ENCODE measurements around the gene C4orf50. TPM values are rescaled to one million over a fixed set of nuclear protein-coding genes. Genes with fewer than 3 reads are reported as not detected.

C4orf50 gene
- polyA plus RNA-seq, 1 donor from 2014 or later = 1.6 TPM

DNA sequence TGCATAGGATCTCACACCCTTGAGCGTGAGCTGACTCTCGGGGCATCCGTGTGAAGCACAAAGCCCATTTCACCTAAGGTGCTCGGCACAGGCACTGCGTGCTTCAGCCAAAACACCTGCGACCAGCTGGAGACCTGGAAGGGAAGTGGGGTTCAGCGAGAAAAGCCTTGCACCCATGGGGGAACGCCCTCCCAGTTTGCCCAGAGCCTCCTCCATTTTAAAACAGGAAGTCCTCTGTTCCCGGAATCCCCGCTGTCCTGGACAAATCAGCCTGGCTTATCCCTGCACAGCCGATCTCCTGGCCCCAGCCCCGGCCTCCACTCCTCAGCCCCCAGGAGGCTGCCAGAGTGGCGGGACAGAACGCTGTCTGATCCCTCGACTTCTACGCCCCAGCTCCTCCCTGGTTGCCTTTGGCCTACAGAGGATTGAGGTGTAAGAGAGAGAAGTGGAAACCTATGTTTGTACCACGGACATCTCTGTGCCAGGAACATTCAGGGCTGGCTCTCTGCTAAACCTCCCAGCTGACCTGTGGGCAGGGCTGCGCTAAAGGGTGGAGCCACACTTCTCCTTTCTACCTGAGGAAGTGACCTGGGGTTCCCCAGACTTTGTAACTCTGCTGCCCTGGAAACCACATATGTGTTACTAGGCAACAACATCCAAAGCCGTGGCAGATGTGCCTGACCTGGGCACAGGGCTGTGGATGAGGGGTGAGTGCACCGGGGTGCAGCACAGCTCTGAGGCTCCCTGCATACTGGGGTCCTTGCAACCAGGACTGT lies 3.8 kb upstream of the C4orf50 start:
- Histone ChIP-seq H3K27me3 (ENCODE audit: insufficient read depth, low read depth, low read length) (no peaks in the 10 kb centered on the region), H3K27ac (ENCODE audit: low read length) (no peak overlapping the region), H4K20me1 (ENCODE audit: insufficient read depth) (no peaks in the 10 kb centered on the region), H3K9me2 (ENCODE audit: insufficient read depth, low read length) (no peaks in the 10 kb centered on the region), H3F3A (ENCODE audit: insufficient read depth, low read length, poor library complexity, severe bottlenecking) (no peaks in the 10 kb centered on the region), H3K9me3 (ENCODE audit: low read length) (no peaks in the 10 kb centered on the region), H3K9ac (ENCODE audit: low read length) (no peak overlapping the region), H3K4me3 (ENCODE audit: low read length) (no peak overlapping the region), H3K36me3 (ENCODE audit: insufficient read depth, low read length) (no peaks in the 10 kb centered on the region), H2AFZ (ENCODE audit: low read depth, low read length) (no peak overlapping the region), H3K4me2 (ENCODE audit: low read length) (no peak overlapping the region), H3K79me2 (replicated peaks; ENCODE audit: insufficient read depth, low read length) (no peaks in the 10 kb centered on the region)
- TF ChIP-seq, protein P1, sequence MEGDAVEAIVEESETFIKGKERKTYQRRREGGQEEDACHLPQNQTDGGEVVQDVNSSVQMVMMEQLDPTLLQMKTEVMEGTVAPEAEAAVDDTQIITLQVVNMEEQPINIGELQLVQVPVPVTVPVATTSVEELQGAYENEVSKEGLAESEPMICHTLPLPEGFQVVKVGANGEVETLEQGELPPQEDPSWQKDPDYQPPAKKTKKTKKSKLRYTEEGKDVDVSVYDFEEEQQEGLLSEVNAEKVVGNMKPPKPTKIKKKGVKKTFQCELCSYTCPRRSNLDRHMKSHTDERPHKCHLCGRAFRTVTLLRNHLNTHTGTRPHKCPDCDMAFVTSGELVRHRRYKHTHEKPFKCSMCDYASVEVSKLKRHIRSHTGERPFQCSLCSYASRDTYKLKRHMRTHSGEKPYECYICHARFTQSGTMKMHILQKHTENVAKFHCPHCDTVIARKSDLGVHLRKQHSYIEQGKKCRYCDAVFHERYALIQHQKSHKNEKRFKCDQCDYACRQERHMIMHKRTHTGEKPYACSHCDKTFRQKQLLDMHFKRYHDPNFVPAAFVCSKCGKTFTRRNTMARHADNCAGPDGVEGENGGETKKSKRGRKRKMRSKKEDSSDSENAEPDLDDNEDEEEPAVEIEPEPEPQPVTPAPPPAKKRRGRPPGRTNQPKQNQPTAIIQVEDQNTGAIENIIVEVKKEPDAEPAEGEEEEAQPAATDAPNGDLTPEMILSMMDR (IDR thresholded peaks at IDR 0.05; ENCODE audit: poor library complexity, severe bottlenecking) = no peak
- TF ChIP-seq POLR2AphosphoS5 (IDR thresholded peaks at IDR 0.05) (no peak), EZH2 (IDR thresholded peaks at IDR 0.05; ENCODE audit: borderline replicate concordance, insufficient read depth, low read length, poor library complexity, severe bottlenecking) (no peak), MXI1 (conservative IDR thresholded peaks at IDR 0.05; ENCODE audit: poor library complexity, severe bottlenecking) (no peak), EP300 (conservative IDR thresholded peaks at IDR 0.05; ENCODE audit: poor library complexity, severe bottlenecking) (no peak), RAD21 (conservative IDR thresholded peaks at IDR 0.05) (no peak), SMC3 (conservative IDR thresholded peaks at IDR 0.05; ENCODE audit: poor library complexity) (no peak), TAF1 (IDR thresholded peaks at IDR 0.05; ENCODE audit: low read depth) (no peak)
- TF ChIP-seq, protein P2, sequence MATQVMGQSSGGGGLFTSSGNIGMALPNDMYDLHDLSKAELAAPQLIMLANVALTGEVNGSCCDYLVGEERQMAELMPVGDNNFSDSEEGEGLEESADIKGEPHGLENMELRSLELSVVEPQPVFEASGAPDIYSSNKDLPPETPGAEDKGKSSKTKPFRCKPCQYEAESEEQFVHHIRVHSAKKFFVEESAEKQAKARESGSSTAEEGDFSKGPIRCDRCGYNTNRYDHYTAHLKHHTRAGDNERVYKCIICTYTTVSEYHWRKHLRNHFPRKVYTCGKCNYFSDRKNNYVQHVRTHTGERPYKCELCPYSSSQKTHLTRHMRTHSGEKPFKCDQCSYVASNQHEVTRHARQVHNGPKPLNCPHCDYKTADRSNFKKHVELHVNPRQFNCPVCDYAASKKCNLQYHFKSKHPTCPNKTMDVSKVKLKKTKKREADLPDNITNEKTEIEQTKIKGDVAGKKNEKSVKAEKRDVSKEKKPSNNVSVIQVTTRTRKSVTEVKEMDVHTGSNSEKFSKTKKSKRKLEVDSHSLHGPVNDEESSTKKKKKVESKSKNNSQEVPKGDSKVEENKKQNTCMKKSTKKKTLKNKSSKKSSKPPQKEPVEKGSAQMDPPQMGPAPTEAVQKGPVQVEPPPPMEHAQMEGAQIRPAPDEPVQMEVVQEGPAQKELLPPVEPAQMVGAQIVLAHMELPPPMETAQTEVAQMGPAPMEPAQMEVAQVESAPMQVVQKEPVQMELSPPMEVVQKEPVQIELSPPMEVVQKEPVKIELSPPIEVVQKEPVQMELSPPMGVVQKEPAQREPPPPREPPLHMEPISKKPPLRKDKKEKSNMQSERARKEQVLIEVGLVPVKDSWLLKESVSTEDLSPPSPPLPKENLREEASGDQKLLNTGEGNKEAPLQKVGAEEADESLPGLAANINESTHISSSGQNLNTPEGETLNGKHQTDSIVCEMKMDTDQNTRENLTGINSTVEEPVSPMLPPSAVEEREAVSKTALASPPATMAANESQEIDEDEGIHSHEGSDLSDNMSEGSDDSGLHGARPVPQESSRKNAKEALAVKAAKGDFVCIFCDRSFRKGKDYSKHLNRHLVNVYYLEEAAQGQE (IDR thresholded peaks at IDR 0.05; ENCODE audit: borderline replicate concordance) = no peak

DNA sequence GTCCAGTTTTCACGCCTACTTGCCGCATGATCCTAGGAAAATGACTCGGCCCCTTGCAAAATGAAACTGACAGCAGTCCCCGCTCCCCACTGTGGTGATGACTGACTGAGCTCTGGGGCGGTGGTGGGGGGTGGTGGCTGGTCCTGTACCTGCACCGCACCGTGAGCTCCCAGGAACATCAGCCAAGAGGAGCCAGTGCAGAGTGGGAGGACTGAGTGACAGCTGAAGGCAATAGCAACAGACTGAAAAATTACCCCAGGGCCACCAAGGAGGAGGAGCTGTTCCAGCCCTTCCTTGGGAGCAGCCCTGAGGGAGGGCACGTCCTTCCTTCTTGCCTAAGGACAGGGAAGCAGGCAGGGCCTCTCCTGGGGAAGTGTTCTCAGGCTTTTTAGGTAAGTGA lies 2.4 kb upstream of the C4orf50 start:
- Histone ChIP-seq H3K27ac (ENCODE audit: low read length) (no peak overlapping the region), H3K9ac (ENCODE audit: low read length) (no peak overlapping the region), H2AFZ (ENCODE audit: low read depth, low read length) (no peak overlapping the region), H3K9me3 (ENCODE audit: low read length) (no peaks in the 10 kb centered on the region), H3F3A (ENCODE audit: insufficient read depth, low read length, poor library complexity, severe bottlenecking) (no peaks in the 10 kb centered on the region), H3K9me2 (ENCODE audit: insufficient read depth, low read length) (no peaks in the 10 kb centered on the region), H4K20me1 (ENCODE audit: insufficient read depth) (no peaks in the 10 kb centered on the region), H3K27me3 (ENCODE audit: insufficient read depth, low read depth, low read length) (no peaks in the 10 kb centered on the region), H3K79me2 (replicated peaks; ENCODE audit: insufficient read depth, low read length) (no peaks in the 10 kb centered on the region), H3K4me3 (ENCODE audit: low read length) (no peak overlapping the region), H3K4me2 (ENCODE audit: low read length) (no peak overlapping the region), H3K36me3 (ENCODE audit: insufficient read depth, low read length) (no peaks in the 10 kb centered on the region)
- TF ChIP-seq POLR2AphosphoS5 (IDR thresholded peaks at IDR 0.05) = no peak
- no peak for TF ChIP-seq EZH2 (IDR thresholded peaks at IDR 0.05; ENCODE audit: borderline replicate concordance, insufficient read depth, low read length, poor library complexity, severe bottlenecking)
- TF ChIP-seq MXI1 (conservative IDR thresholded peaks at IDR 0.05; ENCODE audit: poor library complexity, severe bottlenecking) = no peak
- no peak for TF ChIP-seq TAF1 (IDR thresholded peaks at IDR 0.05; ENCODE audit: low read depth)
- TF ChIP-seq, protein P1 (IDR thresholded peaks at IDR 0.05; ENCODE audit: poor library complexity, severe bottlenecking) = no peak
- TF ChIP-seq EP300 (conservative IDR thresholded peaks at IDR 0.05; ENCODE audit: poor library complexity, severe bottlenecking) = no peak
- TF ChIP-seq, protein P2 (IDR thresholded peaks at IDR 0.05; ENCODE audit: borderline replicate concordance) = no peak
- TF ChIP-seq RAD21 (conservative IDR thresholded peaks at IDR 0.05) = no peak
- TF ChIP-seq SMC3 (conservative IDR thresholded peaks at IDR 0.05; ENCODE audit: poor library complexity) = no peak
